HCT116 (cell line): Measurements from ENCODE around the gene NDUFB7. TPM values are rescaled to one million over a fixed set of nuclear protein-coding genes. Genes with fewer than 3 reads are reported as not detected.
A peak's percentile ranks its signal among the peaks of the same experiment; 100 is the strongest.

Source experiments
- ATAC-seq: fragments of 200-7000 bp; cut with Tn5 transposase; 2 replicates; pipeline ENCODE4 v1.9.1; 2020; ENCODE audit warnings: mild to moderate bottlenecking, moderate library complexity
- BruUV-seq: library from RNA; stranded (reverse); fragments of 400-500 nt; replicated peaks from 2 replicates; lab custom pipeline; 2021; lab: Mats Ljungman, UMichigan
- CTCF ChIA-PET: fragments of 300-600 bp; sonication (Branson Sonifier 250); formaldehyde crosslinking; loops from one replicate; lab custom pipeline; 2021; ENCODE audit warnings: antibody characterized with exemption; lab: Charles Lee
- POLR2A ChIA-PET: fragments of 300-600, 350-600 bp; sonication (Branson Sonifier 250); formaldehyde crosslinking; loops from one replicate; lab custom pipeline; 2021; ENCODE audit warnings: antibody characterized with exemption; lab: Charles Lee
- RAD21 ChIA-PET, 2 experiments: fragments of 300-600 bp; sonication (Branson Sonifier 250); formaldehyde crosslinking; loops; one replicate each; lab custom pipeline; 2023; ENCODE audit warnings: low total read pairs in 2 of 2; ENCODE audit not compliant: uncharacterized antibody in 2 of 2, unreplicated experiment in 2 of 2, low non-redundant PET in 1 of 2; lab: Charles Lee
- DNase-seq: peaks from one replicate; pipeline ENCODE4 v3.0.0-alpha.2; 2010; ENCODE audit warnings: low read depth, low spot score
- H2AFZ ChIP-seq: fragments of 200-600 bp; shearing (Covaris generic), sonication (generic); 2 replicates; pipeline ENCODE4 v1.6.1; 2017; ENCODE audit warnings: low read depth, mixed run types, mixed read lengths, antibody characterized with exemption, low read length; ENCODE audit not compliant: poor library complexity, severe bottlenecking
- H3K27ac ChIP-seq: 2 replicates; pipeline ENCODE4 v1.5.1; 2012; ENCODE audit warnings: low read depth, low read length
- H3K27me3 ChIP-seq: fragments of 200-600 bp; sonication (generic); 2 replicates; pipeline ENCODE4 v1.6.1; 2016; ENCODE audit warnings: mixed run types, low read length, mixed read lengths; ENCODE audit not compliant: insufficient read depth
- H3K36me3 ChIP-seq, 2 experiments: fragments of 200-500 bp in 1 of 2; fragments of 200-600 bp in 1 of 2; sonication (Bioruptor generic) in 1 of 2; sonication (generic) in 1 of 2; 2 replicates each; pipeline versions ENCODE4 v1.5.1 to v1.6.1; 2014 to 2016; ENCODE audit warnings: low read length in 2 of 2, inconsistent platforms in 1 of 2, mixed read lengths in 1 of 2, mixed run types in 1 of 2; ENCODE audit not compliant: insufficient read depth in 2 of 2, control insufficient read depth in 1 of 2
- H3K4me1 ChIP-seq, 2 experiments: fragments of 200-600 bp in 1 of 2; sonication (generic) in 1 of 2; 2 replicates each; pipeline versions ENCODE4 v1.5.1 to v1.6.1; 2012 to 2017; ENCODE audit warnings: low read length in 2 of 2, inconsistent platforms in 1 of 2, mild to moderate bottlenecking in 1 of 2, mixed read lengths in 1 of 2, mixed run types in 1 of 2, moderate library complexity in 1 of 2; ENCODE audit not compliant: insufficient read depth in 2 of 2, control insufficient read depth in 1 of 2
- H3K4me2 ChIP-seq: fragments of 200-600 bp; sonication (generic); 2 replicates; pipeline ENCODE4 v1.6.1; 2017; ENCODE audit warnings: mixed run types, low read length, mixed read lengths
- H3K4me3 ChIP-seq, 2 experiments: fragments of 200-600 bp in 1 of 2; sonication (generic) in 1 of 2; replicated peaks in 1 of 2; 2 replicates each; pipeline ENCODE4 v1.5.1; 2011 to 2016; ENCODE audit warnings: low read length in 2 of 2, control low read depth in 1 of 2, low read depth in 1 of 2, mild to moderate bottlenecking in 1 of 2, mixed read lengths in 1 of 2, mixed run types in 1 of 2
- H3K79me2 ChIP-seq: fragments of 200-600 bp; sonication (generic); 2 replicates; pipeline ENCODE4 v1.6.1; 2017; ENCODE audit warnings: mild to moderate bottlenecking, mixed run types, low read length, moderate library complexity, mixed read lengths; ENCODE audit not compliant: insufficient read depth
- H3K9ac ChIP-seq: fragments of 200-600 bp; sonication (generic); 2 replicates; pipeline ENCODE4 v1.6.1; 2016; ENCODE audit warnings: low read length, mixed read lengths
- H3K9me2 ChIP-seq: fragments of 200-600 bp; sonication (generic), shearing (Covaris generic); 2 replicates; pipeline ENCODE4 v1.6.1; 2017; ENCODE audit warnings: mixed run types, mild to moderate bottlenecking, moderate library complexity; ENCODE audit not compliant: insufficient read depth
- H3K9me3 ChIP-seq, 2 experiments: fragments of 200-500 bp in 1 of 2; fragments of 200-600 bp in 1 of 2; sonication (Bioruptor generic) in 1 of 2; sonication (generic) in 1 of 2; 2 replicates each; pipeline ENCODE4 v1.6.1; 2014 to 2017; ENCODE audit warnings: low read length in 2 of 2, mixed read lengths in 2 of 2, inconsistent platforms in 1 of 2, low read depth in 1 of 2, mild to moderate bottlenecking in 1 of 2, mixed run types in 1 of 2, moderate library complexity in 1 of 2; ENCODE audit not compliant: control insufficient read depth in 1 of 2, insufficient read depth in 1 of 2
- H4K20me1 ChIP-seq: fragments of 200-600 bp; sonication (generic), shearing (Covaris generic); 2 replicates; pipeline ENCODE4 v1.6.1; 2017; ENCODE audit warnings: mixed run types, mild to moderate bottlenecking, moderate library complexity; ENCODE audit not compliant: insufficient read depth
- CEBPB ChIP-seq: IDR thresholded peaks from 2 replicates; pipeline ENCODE4 v1.6.1; 2012; ENCODE audit warnings: low read depth
- EGR1 ChIP-seq: IDR thresholded peaks from 2 replicates; pipeline ENCODE4 v1.6.1; 2012; ENCODE audit warnings: low read depth
- ELF1 ChIP-seq: IDR thresholded peaks from 2 replicates; pipeline ENCODE4 v1.6.1; 2012; ENCODE audit warnings: low read depth, borderline replicate concordance
- EZH2 ChIP-seq: fragments of 200-600 bp; sonication (generic); IDR thresholded peaks from 2 replicates; pipeline ENCODE4 v1.6.1; 2017; ENCODE audit warnings: antibody characterized with exemption, mixed run types
- EZH2phosphoT487 ChIP-seq: fragments of 200-600 bp; IDR thresholded peaks from 2 replicates; pipeline ENCODE4 v1.6.1; 2018; ENCODE audit warnings: antibody characterized with exemption, borderline replicate concordance
- FOSL1 ChIP-seq: IDR thresholded peaks from 2 replicates; pipeline ENCODE4 v1.6.1; 2012; ENCODE audit warnings: low read depth
- JUND ChIP-seq: IDR thresholded peaks from 2 replicates; pipeline ENCODE4 v1.6.1; 2012
- POLR2A ChIP-seq: IDR thresholded peaks from 2 replicates; pipeline ENCODE4 v1.7.0; 2011; ENCODE audit warnings: borderline replicate concordance; ENCODE audit not compliant: insufficient read depth, insufficient read length; ENCODE audit errors: extremely low read depth
- POLR2AphosphoS5 ChIP-seq: IDR thresholded peaks from 2 replicates; pipeline ENCODE4 v1.6.1; 2011; ENCODE audit warnings: mild to moderate bottlenecking, low read depth, low read length, moderate library complexity
- SP1 ChIP-seq: IDR thresholded peaks from 2 replicates; pipeline ENCODE4 v1.6.1; 2012; ENCODE audit warnings: low read depth
- SRF ChIP-seq: IDR thresholded peaks from 2 replicates; pipeline ENCODE4 v1.6.1; 2012; ENCODE audit warnings: low read depth
- TCF7L2 ChIP-seq: IDR thresholded peaks from 2 replicates; pipeline ENCODE4 v1.7.0; 2011; ENCODE audit warnings: borderline replicate concordance, inconsistent platforms; ENCODE audit not compliant: insufficient read depth, insufficient read length; ENCODE audit errors: extremely low read depth
- ZFX ChIP-seq: fragments of 450-650 bp; IDR thresholded peaks from 2 replicates; pipeline ENCODE4 v1.6.1; 2017
- ZNF274 ChIP-seq: fragments of 200-500 bp; sonication (Bioruptor generic); IDR thresholded peaks from 2 replicates; pipeline ENCODE4 v1.6.1; 2014; ENCODE audit warnings: mild to moderate bottlenecking, low read depth, low read length, inconsistent platforms
- intact Hi-C: fragments of 100-400 bp; cut with micrococcal nuclease; formaldehyde crosslinking; loops from 2 replicates; pipeline ENCODE4 v1.10.0; 2022
- total RNA-seq: library from RNA; stranded (reverse); gene quantifications from one replicate; pipeline ENCODE4 v1.2.1, GENCODE V29; 2021; ENCODE audit not compliant: unreplicated experiment
- TF ChIP-seq, protein P1 (sequence below): IDR thresholded peaks from 2 replicates; pipeline ENCODE4 v1.6.1; 2012
- TF ChIP-seq, protein P2 (sequence below), 3 experiments: fragments of 200-600 bp in 1 of 3; sonication (generic) in 1 of 3; IDR thresholded peaks in 2 of 3; conservative IDR thresholded peaks in 1 of 3; 2 replicates each; pipeline ENCODE4 v1.5.1; 2012 to 2017; ENCODE audit warnings: low read depth in 2 of 3, low read length in 2 of 3, antibody characterized with exemption in 1 of 3, borderline replicate concordance in 1 of 3, control low read depth in 1 of 3, mild to moderate bottlenecking in 1 of 3, mixed read lengths in 1 of 3, mixed run types in 1 of 3, moderate library complexity in 1 of 3; ENCODE audit not compliant: insufficient read depth in 1 of 3
- TF ChIP-seq, protein P3 (sequence below): IDR thresholded peaks from 2 replicates; pipeline ENCODE4 v1.6.1; 2012; ENCODE audit warnings: low read depth
- TF ChIP-seq, protein P4 (sequence below): IDR thresholded peaks from 2 replicates; pipeline ENCODE4 v1.6.1; 2011; ENCODE audit warnings: mild to moderate bottlenecking, low read length, moderate library complexity; ENCODE audit not compliant: insufficient replicate concordance; ENCODE audit errors: extremely low read depth
- TF ChIP-seq, protein P5 (sequence below): IDR thresholded peaks from 2 replicates; pipeline ENCODE4 v1.6.1; 2012

NDUFB7 gene
- total RNA-seq, 1 experiment from 2014 or later, result 167 TPM

DNA sequence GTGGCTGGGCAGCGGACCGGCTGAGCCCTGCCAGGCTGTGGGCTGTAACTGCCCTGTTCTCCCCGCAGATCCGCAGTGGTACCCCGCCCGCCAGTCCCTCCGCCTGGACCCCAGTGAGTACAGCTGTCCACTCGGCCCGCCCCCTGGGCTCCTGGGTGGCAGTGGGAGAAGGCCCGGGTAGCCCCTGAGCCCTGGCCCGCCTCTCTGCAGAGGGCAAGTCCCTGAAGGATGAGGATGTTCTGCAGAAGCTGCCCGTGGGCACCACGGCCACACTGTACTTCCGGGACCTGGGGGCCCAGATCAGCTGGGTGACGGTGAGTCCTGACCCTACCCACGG, 8.3 kb downstream of the NDUFB7 start:
- intact Hi-C loops, result no loop called here
- Histone ChIP-seq H3K27ac (peak overlapping the region; percentile 37; the same call in 1 of the 2 replicates), H3K9me3 (no peaks in the 10 kb centered on the region), H3K27me3 (no peaks in the 10 kb centered on the region), H3K36me3 (peaks cover 0 to 4% of the 10 kb centered on the region in 2 experiments; a peak in 2 of 4 replicates), H4K20me1 (no peaks in the 10 kb centered on the region), H3K4me2 (no peak overlapping the region; the same call in 1 of the 2 replicates), H3K9me2 (no peaks in the 10 kb centered on the region), H3K9ac (no peak overlapping the region), H2AFZ (no peak overlapping the region), H3K4me3 (no peak overlapping the region), H3K79me2 (peaks cover 55% of the 10 kb centered on the region), H3K4me1 (peaks cover 7 to 19% of the 10 kb centered on the region in 2 experiments; a peak in 3 of 4 replicates)
- TF ChIP-seq, protein P1, sequence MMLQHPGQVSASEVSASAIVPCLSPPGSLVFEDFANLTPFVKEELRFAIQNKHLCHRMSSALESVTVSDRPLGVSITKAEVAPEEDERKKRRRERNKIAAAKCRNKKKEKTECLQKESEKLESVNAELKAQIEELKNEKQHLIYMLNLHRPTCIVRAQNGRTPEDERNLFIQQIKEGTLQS, result no peak
- TF ChIP-seq, protein P2, sequence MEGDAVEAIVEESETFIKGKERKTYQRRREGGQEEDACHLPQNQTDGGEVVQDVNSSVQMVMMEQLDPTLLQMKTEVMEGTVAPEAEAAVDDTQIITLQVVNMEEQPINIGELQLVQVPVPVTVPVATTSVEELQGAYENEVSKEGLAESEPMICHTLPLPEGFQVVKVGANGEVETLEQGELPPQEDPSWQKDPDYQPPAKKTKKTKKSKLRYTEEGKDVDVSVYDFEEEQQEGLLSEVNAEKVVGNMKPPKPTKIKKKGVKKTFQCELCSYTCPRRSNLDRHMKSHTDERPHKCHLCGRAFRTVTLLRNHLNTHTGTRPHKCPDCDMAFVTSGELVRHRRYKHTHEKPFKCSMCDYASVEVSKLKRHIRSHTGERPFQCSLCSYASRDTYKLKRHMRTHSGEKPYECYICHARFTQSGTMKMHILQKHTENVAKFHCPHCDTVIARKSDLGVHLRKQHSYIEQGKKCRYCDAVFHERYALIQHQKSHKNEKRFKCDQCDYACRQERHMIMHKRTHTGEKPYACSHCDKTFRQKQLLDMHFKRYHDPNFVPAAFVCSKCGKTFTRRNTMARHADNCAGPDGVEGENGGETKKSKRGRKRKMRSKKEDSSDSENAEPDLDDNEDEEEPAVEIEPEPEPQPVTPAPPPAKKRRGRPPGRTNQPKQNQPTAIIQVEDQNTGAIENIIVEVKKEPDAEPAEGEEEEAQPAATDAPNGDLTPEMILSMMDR (IDR thresholded peaks at IDR 0.05 in 2 of 3, conservative IDR thresholded peaks at IDR 0.05 in 1 of 3; ENCODE audit: borderline replicate concordance in 1 of 3, insufficient read depth in 1 of 3, low read depth in 2 of 3, low read length in 2 of 3), result no peak
- TF ChIP-seq, protein P3, sequence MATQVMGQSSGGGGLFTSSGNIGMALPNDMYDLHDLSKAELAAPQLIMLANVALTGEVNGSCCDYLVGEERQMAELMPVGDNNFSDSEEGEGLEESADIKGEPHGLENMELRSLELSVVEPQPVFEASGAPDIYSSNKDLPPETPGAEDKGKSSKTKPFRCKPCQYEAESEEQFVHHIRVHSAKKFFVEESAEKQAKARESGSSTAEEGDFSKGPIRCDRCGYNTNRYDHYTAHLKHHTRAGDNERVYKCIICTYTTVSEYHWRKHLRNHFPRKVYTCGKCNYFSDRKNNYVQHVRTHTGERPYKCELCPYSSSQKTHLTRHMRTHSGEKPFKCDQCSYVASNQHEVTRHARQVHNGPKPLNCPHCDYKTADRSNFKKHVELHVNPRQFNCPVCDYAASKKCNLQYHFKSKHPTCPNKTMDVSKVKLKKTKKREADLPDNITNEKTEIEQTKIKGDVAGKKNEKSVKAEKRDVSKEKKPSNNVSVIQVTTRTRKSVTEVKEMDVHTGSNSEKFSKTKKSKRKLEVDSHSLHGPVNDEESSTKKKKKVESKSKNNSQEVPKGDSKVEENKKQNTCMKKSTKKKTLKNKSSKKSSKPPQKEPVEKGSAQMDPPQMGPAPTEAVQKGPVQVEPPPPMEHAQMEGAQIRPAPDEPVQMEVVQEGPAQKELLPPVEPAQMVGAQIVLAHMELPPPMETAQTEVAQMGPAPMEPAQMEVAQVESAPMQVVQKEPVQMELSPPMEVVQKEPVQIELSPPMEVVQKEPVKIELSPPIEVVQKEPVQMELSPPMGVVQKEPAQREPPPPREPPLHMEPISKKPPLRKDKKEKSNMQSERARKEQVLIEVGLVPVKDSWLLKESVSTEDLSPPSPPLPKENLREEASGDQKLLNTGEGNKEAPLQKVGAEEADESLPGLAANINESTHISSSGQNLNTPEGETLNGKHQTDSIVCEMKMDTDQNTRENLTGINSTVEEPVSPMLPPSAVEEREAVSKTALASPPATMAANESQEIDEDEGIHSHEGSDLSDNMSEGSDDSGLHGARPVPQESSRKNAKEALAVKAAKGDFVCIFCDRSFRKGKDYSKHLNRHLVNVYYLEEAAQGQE, result no peak
- TF ChIP-seq ELF1 (no peak), POLR2A (no peak), JUND (no peak), FOSL1 (no peak), SP1 (no peak), EGR1 (no peak), TCF7L2 (no peak), POLR2AphosphoS5 (no peak), CEBPB (no peak), ZNF274 (no peak), ZFX (no peak), EZH2 (no peak), EZH2phosphoT487 (no peak), SRF (no peak)
- TF ChIP-seq, protein P4, sequence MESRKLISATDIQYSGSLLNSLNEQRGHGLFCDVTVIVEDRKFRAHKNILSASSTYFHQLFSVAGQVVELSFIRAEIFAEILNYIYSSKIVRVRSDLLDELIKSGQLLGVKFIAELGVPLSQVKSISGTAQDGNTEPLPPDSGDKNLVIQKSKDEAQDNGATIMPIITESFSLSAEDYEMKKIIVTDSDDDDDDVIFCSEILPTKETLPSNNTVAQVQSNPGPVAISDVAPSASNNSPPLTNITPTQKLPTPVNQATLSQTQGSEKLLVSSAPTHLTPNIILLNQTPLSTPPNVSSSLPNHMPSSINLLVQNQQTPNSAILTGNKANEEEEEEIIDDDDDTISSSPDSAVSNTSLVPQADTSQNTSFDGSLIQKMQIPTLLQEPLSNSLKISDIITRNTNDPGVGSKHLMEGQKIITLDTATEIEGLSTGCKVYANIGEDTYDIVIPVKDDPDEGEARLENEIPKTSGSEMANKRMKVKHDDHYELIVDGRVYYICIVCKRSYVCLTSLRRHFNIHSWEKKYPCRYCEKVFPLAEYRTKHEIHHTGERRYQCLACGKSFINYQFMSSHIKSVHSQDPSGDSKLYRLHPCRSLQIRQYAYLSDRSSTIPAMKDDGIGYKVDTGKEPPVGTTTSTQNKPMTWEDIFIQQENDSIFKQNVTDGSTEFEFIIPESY, result no peak
- TF ChIP-seq, protein P5, sequence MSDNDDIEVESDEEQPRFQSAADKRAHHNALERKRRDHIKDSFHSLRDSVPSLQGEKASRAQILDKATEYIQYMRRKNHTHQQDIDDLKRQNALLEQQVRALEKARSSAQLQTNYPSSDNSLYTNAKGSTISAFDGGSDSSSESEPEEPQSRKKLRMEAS, result no peak
- ChIA-PET CTCF (no interaction called here), RAD21 (no interaction called here), POLR2A (no interaction called here)
- no peak for DNase-seq
- no peak for ATAC-seq
- no TSS peak for BruUV-seq
